ENCODE measurements around the gene CACNG8.
"Not testable (repeated sequence)": the region's sequence is repeated elsewhere in the genome, so short reads cannot be mapped to it uniquely, and the experiment has no call there.

CACNG8 gene

GRCh38 chr19:53994811-53995210 lies 32.1 kb downstream of the CACNG8 start:
- DNase-seq, result no peak

GRCh38 chr19:53998223-53998622 lies 35.5 kb downstream of the CACNG8 start:
- DNase-seq, result no peak

- no peak for DNase-seq
These were observed 37.0 kb downstream of the CACNG8 start for GRCh38 chr19:53999694-54000093.

- no peak for DNase-seq
These were observed 38.8 kb downstream of the CACNG8 start for GRCh38 chr19:54001496-54001895.

GRCh38 chr19:54002495-54003315 lies 40.0 kb downstream of the CACNG8 start:
- DNase-seq, result no peak

- no peak for DNase-seq
These were observed 46.7 kb downstream of the CACNG8 start for GRCh38 chr19:54009440-54009839.

- DNase-seq, result no peak
These were observed 47.7 kb downstream of the CACNG8 start for GRCh38 chr19:54010474-54010873.

GRCh38 chr19:54011507-54012211 lies 48.9 kb downstream of the CACNG8 start:
- no peak for DNase-seq

GRCh38 chr19:54013866-54014265 lies 51.1 kb downstream of the CACNG8 start:
- DNase-seq, result no peak

- no peak for DNase-seq
These were observed 52.3 kb downstream of the CACNG8 start for GRCh38 chr19:54014920-54015560.

- DNase-seq, result no peak
These were observed 54.5 kb downstream of the CACNG8 start for GRCh38 chr19:54017261-54017660.

- DNase-seq, result no peak
These were observed 58.6 kb downstream of the CACNG8 start for GRCh38 chr19:54021363-54021762.

- no peak for DNase-seq
These were observed 59.2 kb downstream of the CACNG8 start for GRCh38 chr19:54021932-54022331.

GRCh38 chr19:54023191-54023590 lies 60.5 kb downstream of the CACNG8 start:
- no peak for DNase-seq

GRCh38 chr19:54024660-54025059 lies 61.9 kb downstream of the CACNG8 start:
- no peak for DNase-seq

GRCh38 chr19:54026656-54027055 lies 63.9 kb downstream of the CACNG8 start:
- DNase-seq, result no peak

GRCh38 chr19:54029301-54029700 lies 66.6 kb downstream of the CACNG8 start:
- no peak for DNase-seq

GRCh38 chr19:54029930-54030490 lies 67.3 kb downstream of the CACNG8 start:
- peak; percentile 8 for DNase-seq

- DNase-seq, result no peak
These were observed 68.3 kb downstream of the CACNG8 start for GRCh38 chr19:54030895-54031586.

- no peak for DNase-seq
These were observed 72.8 kb downstream of the CACNG8 start for GRCh38 chr19:54035215-54036178.

GRCh38 chr19:54036542-54036941 lies 73.8 kb downstream of the CACNG8 start:
- not testable (repeated sequence) for DNase-seq
